HG03025 (cell line): ENCODE data around the gene TSPAN17.
"Not testable (repeated sequence)": the region's sequence is repeated elsewhere in the genome, so short reads cannot be mapped to it uniquely, and the experiment has no call there.

Experiments used
- ATAC-seq: cut with Tn5 transposase; IDR thresholded peaks from one replicate; pipeline ENCODE4 v1.9.1; 2021; ENCODE audit warnings: mild to moderate bottlenecking, moderate library complexity; ENCODE audit not compliant: unreplicated experiment, low FRiP score

The TSPAN17 gene, protein sequence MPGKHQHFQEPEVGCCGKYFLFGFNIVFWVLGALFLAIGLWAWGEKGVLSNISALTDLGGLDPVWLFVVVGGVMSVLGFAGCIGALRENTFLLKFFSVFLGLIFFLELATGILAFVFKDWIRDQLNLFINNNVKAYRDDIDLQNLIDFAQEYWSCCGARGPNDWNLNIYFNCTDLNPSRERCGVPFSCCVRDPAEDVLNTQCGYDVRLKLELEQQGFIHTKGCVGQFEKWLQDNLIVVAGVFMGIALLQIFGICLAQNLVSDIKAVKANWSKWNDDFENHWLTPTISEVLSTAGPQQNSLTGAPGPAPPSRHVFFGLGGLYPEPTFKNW

DNA sequence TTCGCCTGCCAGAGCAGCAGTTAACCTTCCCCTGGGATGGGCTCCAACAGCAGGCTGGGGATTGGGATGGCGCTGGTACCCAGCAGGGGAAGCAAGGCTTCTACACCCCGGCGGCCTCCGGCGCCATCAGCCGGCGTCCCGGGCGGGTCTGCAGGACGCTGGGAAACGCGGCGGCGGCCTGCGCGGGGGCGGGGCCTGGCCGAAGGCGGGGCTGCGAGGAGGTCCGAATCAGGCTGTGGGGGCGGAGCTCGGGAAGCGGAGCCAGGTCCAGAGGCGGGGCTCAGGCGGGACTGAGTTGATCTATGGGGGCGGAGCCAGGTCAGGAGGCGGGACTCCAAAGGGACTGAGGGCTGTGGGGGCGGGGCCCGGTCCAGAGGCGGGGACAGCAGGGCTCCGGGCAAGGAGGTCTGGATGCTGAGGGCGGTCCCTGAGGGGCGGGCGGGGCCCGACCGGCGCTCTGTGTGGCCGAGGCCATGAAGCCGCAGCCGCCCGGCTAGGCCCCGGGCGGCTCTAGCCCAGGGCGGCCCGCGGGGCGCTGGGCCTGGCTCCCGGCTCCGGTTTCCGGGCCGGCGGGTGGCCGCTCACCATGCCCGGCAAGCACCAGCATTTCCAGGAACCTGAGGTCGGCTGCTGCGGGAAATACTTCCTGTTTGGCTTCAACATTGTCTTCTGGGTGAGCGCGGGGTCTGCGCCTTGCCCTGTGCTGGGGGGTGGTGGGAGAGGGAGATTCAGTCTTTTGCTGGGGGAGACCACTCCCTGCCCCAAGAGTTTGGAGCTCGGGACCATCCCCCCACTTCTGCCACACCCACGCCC, at the start of gene TSPAN17:
TSPAN17 (plus strand) TSS at position 455 of the 813 bp plus-strand sequence; CDS start at position 587, 132 bp downstream.
- ATAC-seq = peak; percentile 88

DNA sequence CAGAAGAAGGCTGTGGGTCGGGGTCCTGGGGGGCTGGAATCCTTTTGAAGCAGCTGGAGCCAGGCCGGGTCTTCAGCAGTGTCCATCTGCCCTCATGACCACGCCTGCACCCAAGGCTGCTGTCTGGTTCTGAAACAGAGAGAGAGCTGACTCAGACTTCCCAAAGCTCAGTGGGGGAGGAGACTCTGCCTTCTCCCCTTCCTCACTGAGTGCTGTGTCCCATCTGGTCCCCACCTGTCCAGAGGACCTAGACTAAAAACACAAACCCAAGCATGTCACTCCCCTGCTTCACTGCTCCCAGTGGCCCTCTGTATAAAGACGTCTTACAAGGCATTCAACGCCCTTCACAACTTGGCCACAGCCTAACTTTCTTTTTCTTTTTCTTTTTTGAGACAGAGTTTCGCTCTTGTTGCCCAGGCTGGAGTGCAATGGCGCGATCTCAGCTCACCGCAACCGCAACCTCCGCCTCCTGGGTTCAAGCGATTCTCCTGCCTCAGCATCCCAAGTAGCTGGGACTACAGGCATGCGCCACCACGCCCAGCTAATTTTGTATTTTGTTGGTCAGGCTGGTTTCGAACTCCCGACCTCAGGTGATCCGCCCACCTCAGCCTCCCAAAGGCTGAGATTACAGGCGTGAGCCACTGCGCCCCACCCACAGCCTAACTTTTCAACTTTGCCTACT, 47.4 kb upstream of the TSPAN17 start:
- ATAC-seq = not testable (repeated sequence)

DNA sequence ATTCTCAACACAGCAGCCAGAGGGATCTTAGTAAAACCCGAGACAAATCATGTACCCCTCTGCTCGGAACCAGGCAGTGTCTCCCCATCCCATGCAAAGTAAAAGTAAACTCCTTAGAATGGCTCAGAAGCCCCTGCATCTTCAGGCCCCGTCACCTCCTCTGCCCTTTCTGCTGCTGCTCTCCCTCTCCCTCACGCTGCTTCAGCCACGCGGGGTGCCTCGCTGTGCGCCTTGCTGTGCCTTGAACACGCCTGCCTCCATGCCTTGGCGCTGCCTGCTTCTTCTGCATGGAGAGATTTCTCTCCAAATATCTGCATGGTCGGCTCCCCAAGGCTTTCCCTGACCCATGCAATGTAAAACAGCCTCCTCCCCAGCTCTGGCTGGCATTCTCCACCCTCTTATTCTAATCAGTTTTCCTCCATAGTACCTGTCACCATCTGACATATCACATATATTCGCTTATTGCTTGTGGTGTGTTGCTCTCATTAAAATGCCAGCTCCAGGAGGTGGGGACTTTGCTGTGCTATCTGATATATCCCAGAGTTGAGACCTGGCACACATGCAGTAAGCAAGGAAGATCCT, 45.3 kb upstream of the TSPAN17 start:
- ATAC-seq = no peak

DNA sequence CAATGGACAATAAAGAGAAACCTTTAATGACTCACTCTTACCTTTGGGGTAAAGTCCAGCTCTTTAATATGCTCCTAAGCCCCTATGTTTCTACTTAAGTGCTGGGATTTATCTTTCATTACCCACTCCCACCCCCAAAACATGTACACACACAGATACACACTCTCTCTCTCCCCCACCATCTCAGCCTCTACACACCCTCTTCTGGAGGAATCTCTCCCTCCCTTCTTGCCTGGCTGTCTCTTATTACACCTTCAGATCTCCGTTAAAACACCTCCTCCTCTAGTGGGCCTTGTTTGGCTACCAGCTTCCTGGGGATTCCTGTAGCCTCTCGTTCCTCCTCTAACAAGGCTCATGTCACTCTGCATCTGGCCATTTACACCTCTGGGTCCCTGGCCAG, 44.2 kb upstream of the TSPAN17 start:
- ATAC-seq = no peak

DNA sequence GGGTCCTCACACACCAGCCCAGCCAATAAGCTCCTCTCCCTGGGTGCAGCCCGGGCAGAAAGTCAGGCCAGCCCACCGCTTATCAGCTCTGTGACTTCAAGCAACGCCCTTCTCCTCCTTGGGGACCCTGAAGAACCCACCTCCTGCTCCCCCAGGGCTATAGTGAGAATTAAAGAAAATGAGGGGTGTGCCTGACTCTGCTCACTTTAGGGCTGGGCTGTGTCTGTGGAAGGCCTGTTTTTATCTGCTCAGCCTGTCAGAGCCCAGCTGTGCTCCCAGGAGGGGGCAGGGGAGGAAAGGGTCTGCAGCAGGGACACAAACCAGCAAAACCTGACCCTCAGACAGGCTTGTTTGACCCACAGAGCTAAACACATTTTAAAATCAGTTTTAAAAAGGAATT, 41.3 kb upstream of the TSPAN17 start:
- ATAC-seq = no peak

DNA sequence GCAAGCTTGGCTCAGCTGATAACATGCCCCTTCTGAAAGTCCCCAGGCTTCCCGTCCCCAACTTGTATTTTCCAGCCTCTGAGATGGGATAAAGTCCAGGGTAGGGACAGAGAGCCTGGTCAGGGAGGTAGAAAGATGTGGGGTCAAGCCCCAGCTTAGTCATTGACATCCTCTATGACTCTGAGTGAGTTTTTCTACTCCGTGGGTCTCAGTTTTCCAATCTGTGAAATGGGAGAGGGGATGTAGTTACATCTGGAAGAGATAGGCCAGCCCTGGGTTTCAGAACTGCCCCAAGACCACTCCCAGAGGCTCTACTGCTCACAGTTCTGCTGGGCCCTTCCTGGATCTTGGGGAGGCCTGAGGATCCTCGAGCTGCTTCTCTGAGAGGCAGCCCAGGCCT, 40.4 kb upstream of the TSPAN17 start:
- ATAC-seq = no peak

DNA sequence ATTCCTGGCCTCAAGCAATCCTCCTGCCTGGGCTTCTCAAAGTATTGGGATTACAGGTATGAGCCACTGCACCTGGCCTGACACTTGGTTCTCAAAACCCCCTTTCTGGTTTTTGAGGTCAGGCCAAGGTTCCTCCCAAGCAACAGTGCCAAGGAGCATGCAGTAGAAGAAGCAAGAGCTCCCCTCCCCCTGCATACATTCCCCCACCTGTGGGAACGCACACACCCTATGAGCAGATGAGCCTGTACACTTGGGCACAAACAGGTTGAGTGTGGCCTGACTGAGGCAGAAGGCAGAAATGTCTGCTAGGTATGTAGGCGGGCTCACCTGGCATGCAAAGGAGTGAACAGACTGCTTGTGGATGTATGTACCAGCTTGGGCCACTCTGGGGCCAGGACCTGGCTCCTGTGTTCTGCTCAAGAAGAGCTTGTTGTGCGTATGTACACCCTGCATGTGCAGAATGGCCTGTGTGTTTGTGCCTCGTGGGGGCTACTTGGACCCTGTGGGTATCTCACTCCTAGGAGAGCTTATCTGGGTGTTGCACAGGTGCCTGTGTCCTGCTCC, 39.1 kb upstream of the TSPAN17 start:
- no peak for ATAC-seq

DNA sequence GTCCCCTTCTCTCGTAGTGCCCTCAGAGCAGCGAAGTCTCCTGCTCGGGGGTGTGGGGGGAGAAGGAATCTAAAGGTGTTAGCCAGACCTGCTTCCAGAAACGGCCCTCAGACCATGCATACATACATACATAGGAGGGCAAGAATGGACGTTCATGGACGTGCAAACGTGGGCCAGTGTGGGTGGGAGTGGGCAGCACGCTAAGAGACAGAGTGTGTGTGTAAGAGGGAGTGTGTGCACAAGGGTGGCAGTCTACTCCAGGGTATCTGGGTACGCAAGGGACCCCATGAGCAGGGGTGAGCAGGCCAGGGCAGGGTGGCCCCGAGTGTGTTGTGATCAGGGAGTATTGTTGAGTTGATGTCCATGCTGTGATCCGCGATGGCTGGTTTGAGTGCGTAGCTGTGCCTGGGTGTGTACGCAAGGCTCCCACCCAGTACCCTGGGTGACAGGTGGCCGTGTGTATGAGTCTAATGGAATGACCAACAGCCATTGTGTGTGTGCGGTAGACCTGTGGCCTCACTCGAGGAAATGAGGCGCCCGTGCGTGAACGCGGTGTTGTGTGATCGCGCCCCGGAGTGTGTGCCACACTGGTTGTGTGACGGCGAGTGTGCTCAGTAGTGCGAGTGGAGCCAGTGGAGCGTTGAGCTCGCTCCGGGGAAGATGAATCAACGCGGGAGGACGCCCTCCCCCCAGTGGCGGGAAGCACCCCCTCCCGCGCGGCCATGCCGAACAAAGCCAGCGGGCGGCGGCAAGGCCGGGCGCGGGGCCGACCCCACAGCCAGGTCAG, 38.2 kb upstream of the TSPAN17 start:
- ATAC-seq = peak; percentile 3

DNA sequence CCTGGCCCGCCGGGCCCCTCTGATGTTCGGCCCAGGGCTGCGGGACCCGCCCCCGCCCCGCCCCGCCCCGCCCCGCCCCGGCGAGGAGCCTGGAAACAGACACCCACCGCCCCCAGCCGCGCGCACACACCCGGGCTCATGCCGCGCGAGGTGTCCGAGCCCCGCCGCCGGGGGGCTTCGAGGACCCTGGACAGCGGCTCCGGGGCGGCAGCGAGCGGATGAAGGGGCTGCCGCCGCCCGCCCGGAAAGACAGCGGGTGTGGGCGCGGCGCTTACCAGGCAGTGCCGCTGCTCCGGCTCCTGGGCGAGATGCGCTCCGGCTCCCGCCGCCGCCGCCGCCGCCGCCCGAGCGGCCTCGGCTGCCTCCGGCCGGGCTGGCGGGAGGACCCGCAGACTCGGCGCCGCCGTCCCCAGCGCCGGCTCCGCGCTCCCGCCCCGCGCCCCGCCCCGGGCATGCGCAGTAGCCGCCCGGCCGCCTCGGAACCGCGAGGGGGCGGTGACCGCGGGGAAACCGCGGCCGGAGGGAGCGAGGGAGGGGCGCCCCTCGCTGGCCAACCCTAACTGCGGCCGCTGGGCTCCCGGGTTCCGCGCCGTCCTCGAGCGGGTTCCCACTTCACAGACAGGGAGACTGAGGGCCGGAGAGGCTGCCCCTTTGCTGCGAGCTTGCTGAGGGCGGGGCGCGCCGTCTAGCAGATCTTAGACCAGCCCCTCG, 37.4 kb upstream of the TSPAN17 start, which contains the start of gene GPRIN1:
GPRIN1 (minus strand) TSS at position 433 of the 711 bp plus-strand sequence. CDS start 10,322 bp downstream, outside the sequence.
- ATAC-seq = peak; percentile 68

DNA sequence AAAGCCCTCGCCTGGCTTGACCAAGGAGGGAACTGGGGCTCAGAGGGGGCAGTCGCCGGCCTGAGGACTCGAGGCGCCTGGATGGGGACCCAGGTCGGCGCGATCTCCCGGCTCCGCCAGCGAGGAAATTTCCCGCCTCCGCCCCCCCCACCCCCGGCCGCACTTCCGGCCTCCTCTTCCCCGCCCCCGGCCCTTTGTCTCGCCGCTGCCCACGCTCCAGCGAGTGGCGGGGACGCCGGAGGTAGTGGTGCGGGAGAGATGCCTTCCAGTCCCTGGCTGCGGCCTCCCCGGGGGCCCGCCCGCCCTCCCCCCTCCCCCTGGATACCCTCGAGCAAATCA, 36.9 kb upstream of the TSPAN17 start:
- ATAC-seq = peak; percentile 4

DNA sequence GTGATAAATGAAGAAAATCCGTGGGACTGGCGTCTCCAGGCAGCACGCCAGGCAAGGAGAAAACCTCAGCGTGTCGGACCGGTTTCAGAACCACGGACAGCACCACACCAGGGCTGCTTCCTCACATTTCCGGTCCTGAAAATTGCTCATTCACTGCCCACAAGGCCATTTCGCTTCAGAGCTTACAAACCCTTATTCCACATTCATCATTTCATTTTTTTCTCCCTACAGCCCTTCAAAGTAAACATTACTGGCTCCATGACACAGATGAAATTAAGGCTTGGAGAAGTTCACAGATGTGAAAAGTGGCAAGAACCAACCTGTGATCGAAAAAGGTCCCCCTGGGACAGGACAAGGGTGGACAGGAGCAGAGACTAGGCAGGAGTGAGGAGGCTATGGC, 35.8 kb upstream of the TSPAN17 start:
- no peak for ATAC-seq

DNA sequence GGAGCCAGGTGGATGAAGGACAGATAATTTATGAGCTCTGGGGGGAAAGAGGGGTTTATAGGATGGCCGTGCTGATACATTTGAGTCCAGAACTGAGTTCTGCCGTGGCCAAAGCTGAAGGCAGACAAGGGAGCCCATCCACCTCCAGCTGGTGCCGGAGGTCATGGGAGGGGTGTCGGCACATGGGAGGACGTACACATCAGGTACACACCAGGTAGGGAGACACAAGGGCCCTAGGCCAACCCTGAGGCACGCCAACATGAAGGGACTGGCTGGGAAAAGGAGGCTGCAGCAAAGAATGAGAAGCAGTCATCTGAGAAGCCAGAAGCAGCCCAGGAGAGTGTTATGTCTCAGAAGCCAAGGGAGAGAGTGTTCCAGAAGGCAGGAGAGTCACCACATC, 35.3 kb upstream of the TSPAN17 start:
- no peak for ATAC-seq

DNA sequence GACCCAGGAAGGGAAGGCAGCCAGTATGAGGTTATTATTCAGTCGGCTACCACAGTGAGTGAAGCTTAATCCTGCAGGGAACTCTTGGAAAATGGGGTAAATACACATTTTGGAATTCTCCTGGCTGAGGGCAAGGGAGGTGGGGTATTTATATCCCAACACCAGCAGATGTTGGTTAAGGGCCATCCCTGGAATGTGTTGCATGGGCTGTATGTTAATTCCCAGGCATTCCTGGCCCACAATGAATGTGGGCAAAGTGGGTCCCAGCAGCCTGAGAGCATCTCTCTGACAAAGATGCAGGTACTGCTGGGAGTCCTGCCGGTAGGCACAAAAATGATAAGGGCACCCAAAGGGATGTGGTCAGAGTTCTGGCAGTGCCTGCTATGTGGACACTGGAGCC, 34.4 kb upstream of the TSPAN17 start:
- ATAC-seq = no peak

DNA sequence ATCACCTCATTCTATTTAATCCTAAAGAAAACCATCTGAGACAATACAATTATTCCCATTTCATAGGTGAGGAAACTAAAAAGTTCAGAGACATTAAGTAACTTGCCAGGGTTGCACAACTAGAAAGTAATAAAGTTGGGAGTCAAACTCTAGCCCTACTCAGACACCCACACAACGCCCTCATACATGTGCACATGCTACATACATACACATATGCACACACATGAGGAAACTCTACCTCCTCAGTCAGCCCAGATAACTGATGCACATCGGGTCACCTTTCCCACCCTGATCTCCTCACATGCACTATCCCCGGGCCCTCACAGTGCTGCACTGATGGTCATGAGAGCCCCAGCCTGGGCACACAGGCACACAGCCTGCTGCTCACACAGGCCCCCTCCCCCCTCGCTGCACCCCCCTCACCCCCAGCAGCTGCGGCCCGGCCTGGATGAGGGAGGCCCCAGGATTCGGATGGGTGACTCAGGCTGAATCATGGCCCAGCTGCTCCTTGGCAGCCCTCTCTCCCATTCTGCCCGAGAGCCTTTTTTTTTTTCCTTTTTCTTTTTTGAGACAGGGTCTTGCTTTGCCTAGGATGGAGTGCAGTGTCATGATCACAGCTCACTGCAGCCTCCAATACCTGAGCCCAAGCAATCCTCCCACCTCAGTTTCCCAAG, 32.3 kb upstream of the TSPAN17 start:
- no peak for ATAC-seq

DNA sequence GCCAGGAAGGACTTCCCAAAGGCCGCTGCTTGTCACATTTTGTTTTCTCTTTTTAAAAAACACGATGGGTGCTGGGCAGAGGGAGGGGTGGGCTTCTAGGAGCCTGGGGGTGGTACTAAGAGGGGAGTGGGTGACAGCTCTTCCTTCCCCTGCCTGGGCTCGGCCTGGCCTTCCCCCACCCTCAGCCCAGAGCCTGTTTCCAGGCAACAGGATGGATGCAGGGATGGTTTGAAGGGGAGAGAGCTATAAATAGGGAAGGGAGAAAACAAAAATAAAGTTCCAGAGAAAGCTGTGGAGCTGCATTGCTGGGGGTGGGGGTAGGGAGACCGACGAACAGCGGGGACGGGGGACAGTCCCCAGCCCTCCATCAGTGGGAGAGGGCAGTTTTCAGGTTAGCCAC, 30.8 kb upstream of the TSPAN17 start:
- no peak for ATAC-seq

DNA sequence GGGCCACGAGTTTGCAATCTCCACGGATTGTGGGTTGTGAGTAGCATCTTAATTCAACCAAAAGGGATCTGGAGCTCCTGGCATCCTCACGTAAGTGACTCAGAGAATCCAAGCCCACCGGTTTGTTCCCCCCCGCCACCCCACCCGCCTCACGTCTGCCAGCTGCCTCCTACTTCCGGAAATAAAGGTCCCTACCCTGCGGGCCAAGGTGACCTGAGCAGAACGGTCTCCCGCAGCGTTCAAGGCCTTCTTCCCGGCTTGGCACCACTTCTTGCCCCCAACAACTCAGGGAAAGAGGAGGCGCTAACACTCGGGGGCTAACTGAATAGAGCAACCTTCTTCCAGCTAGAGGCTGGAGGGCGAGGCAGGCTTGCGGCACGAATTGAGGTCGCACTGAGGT, 28.5 kb upstream of the TSPAN17 start:
- ATAC-seq = no peak

DNA sequence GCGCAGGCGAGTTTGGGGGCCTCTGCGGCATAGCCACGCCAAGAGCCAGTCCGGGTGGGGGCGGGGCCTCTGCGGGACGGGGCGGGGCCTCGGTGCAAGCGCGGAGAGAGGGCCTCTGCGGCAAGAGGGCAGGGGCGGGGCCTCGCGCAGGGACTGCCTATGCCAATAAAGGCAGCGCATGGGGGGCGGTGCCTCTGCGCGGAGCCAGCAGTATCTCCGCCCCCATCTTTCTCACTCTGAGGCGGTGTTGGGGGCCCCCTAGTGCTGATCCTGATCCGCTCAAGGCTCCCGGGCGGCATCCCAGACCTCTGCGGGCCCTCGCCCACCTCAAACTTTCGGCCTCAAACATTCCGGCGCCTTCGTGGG, 28.1 kb upstream of the TSPAN17 start:
- no peak for ATAC-seq

DNA sequence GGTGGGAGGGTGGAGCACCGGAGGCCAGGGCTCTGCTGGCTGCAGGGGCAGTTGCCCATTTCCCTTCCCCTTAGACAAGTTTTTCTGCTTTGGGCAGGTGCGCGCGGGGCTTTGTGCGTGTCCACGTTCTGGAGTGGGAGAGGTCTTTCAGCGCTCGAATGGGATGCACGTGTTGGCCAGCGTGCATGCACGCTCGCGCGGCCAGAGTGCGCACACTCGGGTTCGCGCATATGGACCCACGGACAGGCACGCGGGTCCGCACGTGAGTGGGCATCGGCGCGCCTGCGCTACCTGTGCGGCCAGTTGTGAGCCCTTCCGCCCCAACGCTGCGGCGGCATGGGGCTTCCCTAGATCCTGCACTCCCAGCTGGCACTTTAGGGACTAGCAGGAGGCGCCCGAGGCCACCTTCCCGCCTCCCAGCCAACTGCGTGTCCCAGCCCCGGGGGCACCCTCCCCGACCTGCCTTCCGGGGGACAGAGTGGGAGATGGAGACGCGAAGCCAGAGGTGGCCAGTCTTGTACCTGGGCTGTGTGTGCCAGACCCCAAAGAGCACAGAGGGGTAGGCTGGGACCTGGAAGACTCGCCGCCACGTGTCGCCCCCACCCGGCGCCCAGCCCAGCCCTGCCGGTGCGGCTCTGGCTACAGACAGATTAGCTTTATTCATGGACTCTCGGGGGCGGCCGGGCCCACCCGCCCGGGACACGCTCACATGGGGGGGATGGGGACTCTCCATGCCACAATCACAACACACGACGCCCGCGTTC, 27.5 kb upstream of the TSPAN17 start:
- ATAC-seq = no peak
